HG02885 (cell line): ENCODE measurements around the gene NSMCE1.
A peak's percentile ranks its signal among the peaks of the same experiment; 100 is the strongest.

Source experiments
- ATAC-seq: cut with Tn5 transposase; IDR thresholded peaks from one replicate; pipeline ENCODE4 v1.9.1; 2021; ENCODE audit warnings: mild to moderate bottlenecking; ENCODE audit not compliant: unreplicated experiment, poor library complexity

Gene NSMCE1

GRCh38 chr16:27245276-27246172 lies 23.0 kb downstream of the NSMCE1 start:
- ATAC-seq: no peak

GRCh38 chr16:27244363-27244755 lies 24.2 kb downstream of the NSMCE1 start:
- no peak for ATAC-seq

GRCh38 chr16:27243725-27244362 lies 24.7 kb downstream of the NSMCE1 start:
- no peak for ATAC-seq

- ATAC-seq: no peak
These were observed 25.5 kb downstream of the NSMCE1 start for GRCh38 chr16:27242868-27243590.

- ATAC-seq: no peak
These were observed 26.2 kb downstream of the NSMCE1 start for GRCh38 chr16:27242398-27242797.

- ATAC-seq: no peak
These were observed 26.9 kb downstream of the NSMCE1 start for GRCh38 chr16:27241658-27242057.

GRCh38 chr16:27240948-27241531 lies 27.5 kb downstream of the NSMCE1 start:
- ATAC-seq: no peak

- ATAC-seq: no peak
These were observed 28.5 kb downstream of the NSMCE1 start for GRCh38 chr16:27239906-27240655.

- ATAC-seq: no peak
These were observed 29.5 kb downstream of the NSMCE1 start for GRCh38 chr16:27239026-27239425.

GRCh38 chr16:27238591-27238990 lies 30.0 kb downstream of the NSMCE1 start:
- ATAC-seq: no peak

GRCh38 chr16:27238016-27238587 lies 30.5 kb downstream of the NSMCE1 start:
- ATAC-seq: peak; percentile 25

GRCh38 chr16:27237219-27238015 lies 31.2 kb downstream of the NSMCE1 start:
- peak; percentile 73 for ATAC-seq

GRCh38 chr16:27236635-27237218 lies 31.8 kb downstream of the NSMCE1 start:
- ATAC-seq: no peak

GRCh38 chr16:27235938-27236245 lies 32.7 kb downstream of the NSMCE1 start:
- ATAC-seq: no peak

GRCh38 chr16:27235055-27235937 lies 33.3 kb downstream of the NSMCE1 start:
- ATAC-seq: no peak

GRCh38 chr16:27234603-27235002 lies 34.0 kb downstream of the NSMCE1 start:
- ATAC-seq: no peak

GRCh38 chr16:27234171-27234570 lies 34.4 kb downstream of the NSMCE1 start:
- no peak for ATAC-seq

- ATAC-seq: no peak
These were observed 34.8 kb downstream of the NSMCE1 start for GRCh38 chr16:27233731-27234130.
